ENCODE results near the gene TOX2. TPM values are rescaled to one million over a fixed set of nuclear protein-coding genes. Genes with fewer than 3 reads are reported as not detected.

Gene TOX2
- total and polyA plus RNA-seq, 2 of the 8 experiments (the other 6 are each of a cell fraction or from before 2014, with no cell fraction given), result 1.8 to 3.4 TPM

DNA sequence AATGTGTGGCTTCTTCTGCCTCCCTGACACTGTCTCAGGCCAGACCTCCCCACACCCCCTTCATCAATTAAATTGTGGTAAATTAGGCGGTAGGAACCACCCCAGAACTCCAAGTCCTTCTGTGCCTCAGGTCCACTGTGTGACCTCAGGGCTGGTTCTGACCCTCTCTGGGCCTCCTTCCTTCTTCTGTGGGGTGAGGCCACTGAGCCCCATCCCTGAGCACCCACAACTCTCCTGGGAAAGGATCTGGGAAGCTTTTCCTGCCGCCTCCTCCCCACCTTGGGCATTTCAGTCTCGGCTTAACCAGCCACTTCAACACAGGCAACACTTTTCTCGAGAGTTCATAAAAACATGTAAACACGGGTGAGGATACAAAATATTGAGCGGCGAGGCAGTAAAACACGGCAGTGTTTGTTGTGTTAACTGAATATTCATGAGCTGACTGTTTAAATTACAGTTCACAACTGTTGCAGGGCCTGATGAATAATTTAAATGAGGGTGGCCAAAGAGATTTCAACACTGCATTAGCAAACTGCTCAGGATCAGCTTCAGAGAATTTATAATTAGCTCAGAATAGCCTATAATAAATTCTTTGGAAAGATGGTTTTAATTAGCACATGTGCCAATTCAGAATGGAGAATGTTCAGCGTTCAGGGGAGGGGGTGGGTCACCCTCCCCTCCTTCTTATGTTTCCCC, 112.1 kb downstream of the TOX2 start:
- no peak overlapping the region for H3K18ac ChIP-seq (ENCODE audit: extremely low read depth, low read length)
- H4K8ac ChIP-seq (ENCODE audit: extremely low read depth, insufficient read depth, low read length), result peak overlapping the region; percentile 89; the same call in 1 of the 2 replicates
- H3K23ac ChIP-seq (ENCODE audit: insufficient read length), result no peak overlapping the region
- no peak overlapping the region for H3K4me2 ChIP-seq (ENCODE audit: insufficient read depth in 1 of 2, low read depth in 2 of 2, low read length in 2 of 2)
- 88% methylated on average over 9 of the region's 9 CpGs; no CpG with 5 or more reads in 1 of the 2 experiments for WGBS, 2 experiments (ENCODE audit: extremely low coverage in 1 of 2, insufficient coverage in 1 of 2, insufficient read length in 1 of 2, insufficient replicate concordance in 2 of 2, low coverage in 1 of 2, low lambda C conversion rate in 2 of 2, missing lambda C conversion rate in 1 of 2)
- no peak overlapping the region for H2BK20ac ChIP-seq (ENCODE audit: low read length)
- no peak overlapping the region for H2BK12ac ChIP-seq (ENCODE audit: low read depth, low read length)
- H2BK120ac ChIP-seq (replicated peaks; ENCODE audit: low read depth, low read length), result no peak overlapping the region
- CTCF ChIA-PET (ENCODE audit: partially characterized antibody), result interaction anchor here (0.8 to 1.1 kb wide), 3 partner anchors 8 to 443 kb away, joined by 3 to 5 read pairs (median 3); no protein-coding TSS in a partner anchor
- FAIRE-seq (no peak), DNase-seq (ENCODE audit: low read depth in 1 of 2, low spot score in 2 of 2) (peak in 1 of 2 experiments; percentile 10)
- no peak overlapping the region for H2BK15ac ChIP-seq (ENCODE audit: low read length)
- no peaks in the 10 kb centered on the region for H3K4me1 ChIP-seq (replicated peaks in 1 of 4; ENCODE audit: control insufficient read depth in 3 of 4, insufficient read depth in 4 of 4, low read length in 3 of 4)
- TF ChIP-seq NANOG (IDR thresholded peaks at IDR 0.05; ENCODE audit: insufficient read depth, low read depth, low read length, poor library complexity, severe bottlenecking) (no peak), FOSL1 (IDR thresholded peaks at IDR 0.05; ENCODE audit: insufficient read depth, low read depth, low read length) (no peak), BCL11A (IDR thresholded peaks at IDR 0.05; ENCODE audit: low read depth in 2 of 2, low read length in 2 of 2) (no peak), GABPA (IDR thresholded peaks at IDR 0.05; ENCODE audit: borderline replicate concordance, insufficient read depth, low read length) (no peak), RNF2 (IDR thresholded peaks at IDR 0.05; ENCODE audit: borderline replicate concordance, low read depth, low read length, missing control alignments, poor library complexity, severe bottlenecking) (no peak)
- H3K14ac ChIP-seq (ENCODE audit: insufficient read length), result no peak overlapping the region
- no peak overlapping the region for H3K4me3 ChIP-seq (ENCODE audit: extremely low read depth in 1 of 4, insufficient read depth in 2 of 4, low read depth in 3 of 4, low read length in 4 of 4)
- H3K56ac ChIP-seq (replicated peaks; ENCODE audit: insufficient read length, low read depth, low read length), result no peak overlapping the region
- no peak overlapping the region for H3K4ac ChIP-seq (replicated peaks; ENCODE audit: insufficient read length, low read depth, low read length)
- H4K20me1 ChIP-seq (replicated peaks in 1 of 2; ENCODE audit: control insufficient read depth in 1 of 2, insufficient read depth in 2 of 2, low read length in 2 of 2), result no peaks in the 10 kb centered on the region
- H3K79me1 ChIP-seq (ENCODE audit: low read depth, low read length), result no peaks in the 10 kb centered on the region
- H3K23me2 ChIP-seq (ENCODE audit: low read depth, low read length), result no peaks in the 10 kb centered on the region
- H3K27ac ChIP-seq (ENCODE audit: low read depth, low read length), result no peak overlapping the region
- no peak overlapping the region for H2AK5ac ChIP-seq (ENCODE audit: low read depth, low read length)
- no peaks in the 10 kb centered on the region for H3K9me3 ChIP-seq (ENCODE audit: insufficient read depth in 2 of 2, low read depth in 1 of 2, low read length in 1 of 2)
- H2AFZ ChIP-seq (ENCODE audit: low read length), result no peak overlapping the region
- POLR2A ChIA-PET (ENCODE audit: partially characterized antibody), result no interaction called here
- H4K5ac ChIP-seq (ENCODE audit: insufficient read length, low read depth, low read length), result no peak overlapping the region
- H2BK5ac ChIP-seq (ENCODE audit: low read depth, low read length), result no peak overlapping the region
- no peaks in the 10 kb centered on the region for H3K79me2 ChIP-seq (ENCODE audit: control insufficient read depth in 1 of 2, insufficient read depth in 2 of 2, low read length in 2 of 2)
- H3K27me3 ChIP-seq (replicated peaks in 1 of 4; ENCODE audit: control insufficient read depth in 3 of 4, extremely low read depth in 1 of 4, insufficient read depth in 3 of 4, low read length in 3 of 4), result no peaks in the 10 kb centered on the region
- no peaks in the 10 kb centered on the region for H3K36me3 ChIP-seq (ENCODE audit: control insufficient read depth in 2 of 4, insufficient read depth in 4 of 4, low read length in 3 of 4)
- H3K9ac ChIP-seq (replicated peaks in 1 of 4; ENCODE audit: extremely low read depth in 1 of 4, low read depth in 3 of 4, low read length in 3 of 4), result no peak overlapping the region
- H4K91ac ChIP-seq (replicated peaks; ENCODE audit: insufficient read length, low read length), result no peak overlapping the region

All from H1 (cell line).